Measurements from ENCODE around the gene CALU. TPM values are rescaled to one million over a fixed set of nuclear protein-coding genes. Genes with fewer than 3 reads are reported as not detected.

CALU gene
- total RNA-seq, 2 donors from 2014 or later = 27.5 to 41.7 TPM

DNA sequence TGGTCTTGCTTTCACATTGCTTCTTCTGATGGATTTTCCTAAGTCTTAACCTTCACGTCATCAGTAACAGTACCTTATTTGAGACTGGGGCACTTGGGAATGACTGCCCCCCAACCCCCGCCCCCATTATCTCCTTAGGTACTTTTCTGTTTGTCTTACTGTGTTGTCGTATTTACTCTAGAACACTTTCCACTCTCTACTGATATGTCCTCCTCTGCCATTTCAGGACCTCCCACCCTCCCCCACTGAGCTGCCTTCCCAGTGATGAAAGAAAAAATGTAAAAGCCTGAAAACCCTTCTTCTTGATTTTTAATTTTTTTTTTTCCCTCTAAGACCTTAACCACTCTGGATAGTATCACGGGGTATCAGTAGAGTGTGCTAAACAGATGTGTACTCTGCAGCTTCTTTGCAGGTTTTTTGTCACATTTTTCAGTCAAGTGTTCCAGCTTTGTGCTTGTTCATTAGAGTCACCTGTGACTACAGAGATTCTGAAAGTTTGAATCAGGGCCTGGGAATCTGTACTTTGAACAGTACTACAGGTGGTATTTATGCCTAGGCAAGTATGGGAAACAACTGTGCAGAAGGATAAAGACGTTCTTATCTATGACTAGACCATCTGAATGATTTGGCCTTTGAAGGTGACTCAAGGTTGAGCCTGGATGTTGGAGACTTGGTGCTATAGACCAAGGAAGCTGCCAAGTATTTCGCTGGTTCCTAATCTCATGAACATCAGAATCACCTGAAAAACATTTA lies 8.3 kb downstream of the CALU start:
- H3K27me3 Mint-ChIP-seq = no peaks in the 10 kb centered on the region
- no peak for ATAC-seq (replicated peaks)
- H3K27ac Mint-ChIP-seq = no peak overlapping the region
- peaks cover 8% of the 10 kb centered on the region for H3K4me1 Mint-ChIP-seq
- peaks cover 67% of the 10 kb centered on the region for H3K36me3 Mint-ChIP-seq (ENCODE audit: low read depth)
- H3K4me3 Mint-ChIP-seq = no peak overlapping the region
- no peaks in the 10 kb centered on the region for H3K9me3 Mint-ChIP-seq

DNA sequence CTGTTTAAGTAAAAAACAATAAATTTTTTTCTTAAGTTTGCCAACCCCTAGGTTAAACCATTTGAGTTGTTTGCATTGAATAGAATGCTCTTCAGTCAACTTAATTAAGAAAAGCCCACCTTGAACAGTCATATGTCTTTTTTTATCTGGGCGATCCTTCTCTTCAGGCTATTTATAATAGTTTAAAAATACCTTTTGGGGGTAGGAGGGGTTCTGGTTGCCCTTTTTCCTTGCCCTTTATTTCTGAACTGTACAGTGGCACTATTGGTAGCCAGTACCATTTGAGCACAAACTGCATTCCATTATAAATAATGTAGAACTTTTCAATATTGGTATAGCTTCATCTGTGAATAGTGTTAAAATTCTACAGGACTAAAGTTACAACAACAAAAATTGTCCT lies 13.1 kb downstream of the CALU start:
- H3K36me3 Mint-ChIP-seq (ENCODE audit: low read depth) = peaks cover 97% of the 10 kb centered on the region

DNA sequence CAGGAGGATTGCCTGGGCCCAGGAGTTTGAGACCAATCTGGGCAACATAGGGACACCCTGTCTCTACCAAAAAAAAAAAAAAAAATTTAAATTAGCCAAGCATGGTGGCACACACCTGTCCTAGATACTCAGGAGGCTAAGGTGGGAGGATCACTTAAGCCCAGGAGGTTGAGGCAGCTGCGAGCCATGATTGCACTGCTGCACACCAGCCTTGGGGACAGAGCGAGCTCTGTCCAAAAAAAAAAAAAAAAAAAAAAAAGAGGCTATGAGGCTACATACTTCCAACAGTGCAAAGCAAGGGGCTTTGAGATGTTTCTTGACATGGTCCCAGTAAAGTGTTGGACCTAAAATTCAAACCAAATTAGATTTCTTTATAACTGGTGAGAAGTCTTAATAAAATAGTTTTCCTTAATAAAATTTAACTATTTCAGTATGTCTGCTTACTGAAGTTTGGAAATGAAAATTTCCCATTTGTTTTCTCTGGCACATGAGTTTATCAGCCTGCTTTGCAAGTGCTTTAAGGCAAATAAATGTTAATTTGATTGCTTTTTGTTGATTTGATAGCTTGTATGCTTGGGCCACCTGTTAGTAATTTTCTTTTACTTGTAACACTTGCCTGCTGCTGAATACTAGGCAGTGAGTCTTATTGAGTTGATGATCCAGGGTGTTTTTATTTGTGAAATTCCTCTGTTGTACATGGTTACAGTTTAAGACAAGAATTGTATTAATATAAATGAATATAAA lies 16.1 kb downstream of the CALU start:
- no peak for ATAC-seq (replicated peaks)
- Mint-ChIP-seq H3K27me3 (no peaks in the 10 kb centered on the region), H3K36me3 (ENCODE audit: low read depth) (peaks cover 97% of the 10 kb centered on the region), H3K4me3 (no peak overlapping the region), H3K4me1 (no peaks in the 10 kb centered on the region), H3K9me3 (no peaks in the 10 kb centered on the region), H3K27ac (no peak overlapping the region)

More for the DNA sequence above, 13.1 kb downstream of the CALU start:
- H3K4me3 Mint-ChIP-seq = no peak overlapping the region
- H3K27ac Mint-ChIP-seq = no peak overlapping the region
- no peaks in the 10 kb centered on the region for H3K4me1 Mint-ChIP-seq
- ATAC-seq (replicated peaks) = no peak
- no peaks in the 10 kb centered on the region for H3K9me3 Mint-ChIP-seq
- H3K27me3 Mint-ChIP-seq = no peaks in the 10 kb centered on the region

DNA sequence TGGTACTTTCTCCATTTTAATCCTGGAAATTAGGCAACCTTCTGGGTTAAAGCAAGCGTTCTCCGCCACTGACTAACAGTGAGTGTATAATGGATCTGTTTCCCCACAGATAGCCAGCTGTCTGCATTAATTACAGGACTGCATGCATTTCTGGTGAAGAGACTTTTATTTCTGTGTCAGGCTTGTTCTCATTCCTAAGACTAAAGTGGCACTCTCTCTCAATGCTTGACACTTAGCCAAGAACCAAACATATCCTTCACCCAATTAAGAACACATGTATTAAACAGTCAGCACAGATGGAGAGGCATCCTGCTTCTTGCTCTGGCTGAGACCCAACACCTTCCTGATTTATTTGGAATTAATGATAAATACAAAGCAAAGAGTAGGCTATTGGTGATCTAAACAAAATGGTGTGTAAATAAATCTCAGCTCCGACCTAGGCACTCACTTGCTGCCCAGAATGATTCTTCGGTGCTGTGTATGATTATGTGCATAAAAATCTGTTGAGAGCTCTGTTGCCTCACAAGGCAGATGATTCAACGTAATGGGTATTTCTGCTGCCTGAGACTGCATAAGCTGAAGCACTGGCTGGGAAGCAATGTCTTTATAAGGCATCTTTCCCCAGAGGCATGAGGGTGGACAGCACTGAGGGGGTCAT lies 16.8 kb downstream of the CALU start:
- H3K27ac Mint-ChIP-seq = no peak overlapping the region
- no peaks in the 10 kb centered on the region for H3K27me3 Mint-ChIP-seq
- H3K4me1 Mint-ChIP-seq = no peaks in the 10 kb centered on the region
- no peak for ATAC-seq (replicated peaks)
- H3K9me3 Mint-ChIP-seq = no peaks in the 10 kb centered on the region
- peaks cover 97% of the 10 kb centered on the region for H3K36me3 Mint-ChIP-seq (ENCODE audit: low read depth)
- H3K4me3 Mint-ChIP-seq = no peak overlapping the region

DNA sequence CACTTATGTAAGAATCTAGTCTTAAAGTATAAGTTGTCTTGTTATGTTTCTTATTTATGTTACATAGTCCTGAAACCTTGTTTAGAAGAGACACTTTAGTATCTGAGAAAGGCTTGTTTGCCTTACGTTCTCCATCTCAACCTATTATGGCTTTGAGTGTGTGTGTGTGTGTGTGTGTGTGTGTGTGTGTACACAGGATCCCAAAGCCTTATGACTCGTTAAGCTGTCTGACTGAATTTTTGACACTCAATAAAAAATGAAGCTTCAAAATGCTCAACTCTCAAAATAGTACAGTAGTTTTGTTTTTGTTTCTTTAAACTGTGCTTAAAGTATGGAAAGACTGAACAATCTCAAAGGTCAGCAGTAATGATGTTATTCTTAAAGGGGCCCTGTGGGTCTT lies 18.0 kb downstream of the CALU start:
- ATAC-seq (replicated peaks) = no peak
- no peaks in the 10 kb centered on the region for H3K4me1 Mint-ChIP-seq
- H3K36me3 Mint-ChIP-seq (ENCODE audit: low read depth) = peaks cover 99% of the 10 kb centered on the region
- H3K27me3 Mint-ChIP-seq = no peaks in the 10 kb centered on the region
- no peak overlapping the region for H3K4me3 Mint-ChIP-seq
- H3K27ac Mint-ChIP-seq = no peak overlapping the region
- H3K9me3 Mint-ChIP-seq = no peaks in the 10 kb centered on the region

DNA sequence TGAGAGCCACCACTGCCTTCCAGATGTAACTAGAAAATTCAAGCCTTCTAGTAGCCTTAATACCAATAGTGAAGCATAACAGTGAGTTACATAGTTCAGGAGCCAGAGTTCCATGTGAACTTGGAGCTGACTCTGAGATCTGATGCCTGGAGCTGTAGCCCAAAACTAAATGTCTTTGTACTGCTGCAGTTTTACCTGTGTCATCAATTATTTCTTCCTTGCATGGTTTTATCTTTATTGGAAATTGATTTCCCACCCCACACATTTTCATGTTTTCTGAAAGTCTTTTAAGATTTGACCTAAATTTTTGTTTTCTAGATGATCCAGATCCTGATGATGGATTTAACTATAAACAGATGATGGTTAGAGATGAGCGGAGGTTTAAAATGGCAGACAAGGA lies 19.4 kb downstream of the CALU start:
- Mint-ChIP-seq H3K9me3 (no peaks in the 10 kb centered on the region), H3K27me3 (no peaks in the 10 kb centered on the region), H3K4me1 (no peaks in the 10 kb centered on the region), H3K36me3 (ENCODE audit: low read depth) (peaks cover 97% of the 10 kb centered on the region), H3K4me3 (no peak overlapping the region), H3K27ac (no peak overlapping the region)
- ATAC-seq (replicated peaks) = no peak

DNA sequence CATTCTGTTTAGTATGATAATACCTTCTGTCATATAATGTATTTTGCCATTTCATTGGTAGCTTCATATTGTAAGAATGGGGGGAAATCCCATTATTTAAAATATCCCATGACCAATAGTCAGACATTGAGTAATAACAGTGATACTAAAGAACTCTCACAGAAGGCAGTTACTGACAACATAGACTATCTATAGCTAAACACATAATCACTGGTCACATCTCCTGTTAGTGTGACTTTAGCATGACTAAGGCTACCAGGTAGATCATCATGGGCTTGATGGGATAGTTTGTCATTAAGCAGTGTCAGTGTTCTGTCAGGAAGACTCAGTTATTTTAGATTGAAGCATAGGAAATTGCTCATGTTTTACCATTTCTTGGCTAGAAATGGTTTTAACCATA lies 20.1 kb downstream of the CALU start:
- peaks cover 97% of the 10 kb centered on the region for H3K36me3 Mint-ChIP-seq (ENCODE audit: low read depth)
- H3K4me1 Mint-ChIP-seq = no peaks in the 10 kb centered on the region
- no peak overlapping the region for H3K27ac Mint-ChIP-seq
- H3K9me3 Mint-ChIP-seq = no peaks in the 10 kb centered on the region
- no peaks in the 10 kb centered on the region for H3K27me3 Mint-ChIP-seq
- H3K4me3 Mint-ChIP-seq = no peak overlapping the region
- ATAC-seq (replicated peaks) = peak; percentile 77

DNA sequence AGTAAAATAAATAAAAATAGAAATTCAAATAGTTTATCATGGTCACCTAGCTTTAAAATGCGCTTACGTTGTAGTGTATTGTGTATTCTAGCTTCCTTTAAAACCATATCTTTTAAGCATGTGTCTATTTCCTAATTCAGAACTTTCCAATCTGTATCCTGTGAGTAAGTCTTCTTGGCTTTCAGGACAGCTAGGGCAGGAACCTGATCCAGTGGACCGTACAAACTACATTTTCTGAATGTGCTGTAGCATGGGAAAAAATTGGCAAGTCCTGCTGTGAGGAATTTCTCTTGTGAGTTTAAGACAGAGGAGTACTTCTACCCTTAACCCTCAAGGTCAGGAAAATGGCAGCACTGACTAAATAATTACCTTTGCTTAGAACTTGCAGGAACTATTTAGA lies 24.4 kb downstream of the CALU start:
- Mint-ChIP-seq H3K27me3 (no peaks in the 10 kb centered on the region), H3K36me3 (ENCODE audit: low read depth) (peaks cover 97% of the 10 kb centered on the region), H3K4me3 (no peak overlapping the region), H3K9me3 (no peaks in the 10 kb centered on the region), H3K27ac (no peak overlapping the region), H3K4me1 (no peaks in the 10 kb centered on the region)
- ATAC-seq (replicated peaks) = no peak

DNA sequence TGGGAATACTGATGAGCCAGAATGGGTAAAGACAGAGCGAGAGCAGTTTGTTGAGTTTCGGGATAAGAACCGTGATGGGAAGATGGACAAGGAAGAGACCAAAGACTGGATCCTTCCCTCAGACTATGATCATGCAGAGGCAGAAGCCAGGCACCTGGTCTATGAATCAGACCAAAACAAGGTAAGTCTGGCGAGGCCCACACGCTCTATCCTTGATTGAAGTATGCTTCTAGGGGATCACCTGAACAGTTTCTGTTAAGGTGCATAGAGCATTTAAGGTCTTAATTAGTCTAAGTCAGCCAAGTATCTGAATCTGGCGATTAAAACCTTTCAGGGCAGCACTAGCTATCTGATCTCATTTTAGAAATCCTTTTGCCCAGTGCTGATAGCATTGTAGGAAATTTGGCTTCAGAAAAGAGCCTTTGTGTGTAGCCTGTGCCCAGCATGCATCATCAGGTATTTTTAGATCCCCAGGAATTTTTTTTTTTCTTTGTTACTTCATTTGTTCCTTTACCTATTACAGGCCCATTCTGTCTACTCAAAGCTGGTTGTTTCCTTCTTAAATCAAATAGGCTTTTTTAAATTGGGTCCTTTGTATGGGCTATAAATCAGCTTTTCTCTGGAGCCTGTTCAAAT lies 28.4 kb downstream of the CALU start:
- Mint-ChIP-seq H3K9me3 (no peaks in the 10 kb centered on the region), H3K27ac (peak overlapping the region; percentile 9), H3K36me3 (ENCODE audit: low read depth) (peaks cover 99% of the 10 kb centered on the region), H3K27me3 (no peaks in the 10 kb centered on the region), H3K4me3 (no peak overlapping the region), H3K4me1 (no peaks in the 10 kb centered on the region)
- ATAC-seq (replicated peaks) = no peak

DNA sequence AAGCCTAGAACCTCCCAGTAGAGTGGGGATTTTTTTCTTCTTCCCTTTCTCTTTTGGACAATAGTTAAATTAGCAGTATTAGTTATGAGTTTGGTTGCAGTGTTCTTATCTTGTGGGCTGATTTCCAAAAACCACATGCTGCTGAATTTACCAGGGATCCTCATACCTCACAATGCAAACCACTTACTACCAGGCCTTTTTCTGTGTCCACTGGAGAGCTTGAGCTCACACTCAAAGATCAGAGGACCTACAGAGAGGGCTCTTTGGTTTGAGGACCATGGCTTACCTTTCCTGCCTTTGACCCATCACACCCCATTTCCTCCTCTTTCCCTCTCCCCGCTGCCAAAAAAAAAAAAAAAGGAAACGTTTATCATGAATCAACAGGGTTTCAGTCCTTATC lies 31.1 kb downstream of the CALU start:
- no peaks in the 10 kb centered on the region for H3K27me3 Mint-ChIP-seq
- peaks cover 94% of the 10 kb centered on the region for H3K36me3 Mint-ChIP-seq (ENCODE audit: low read depth)
- ATAC-seq (replicated peaks) = no peak
- H3K27ac Mint-ChIP-seq = no peak overlapping the region
- no peaks in the 10 kb centered on the region for H3K4me1 Mint-ChIP-seq
- no peaks in the 10 kb centered on the region for H3K9me3 Mint-ChIP-seq
- no peak overlapping the region for H3K4me3 Mint-ChIP-seq

DNA sequence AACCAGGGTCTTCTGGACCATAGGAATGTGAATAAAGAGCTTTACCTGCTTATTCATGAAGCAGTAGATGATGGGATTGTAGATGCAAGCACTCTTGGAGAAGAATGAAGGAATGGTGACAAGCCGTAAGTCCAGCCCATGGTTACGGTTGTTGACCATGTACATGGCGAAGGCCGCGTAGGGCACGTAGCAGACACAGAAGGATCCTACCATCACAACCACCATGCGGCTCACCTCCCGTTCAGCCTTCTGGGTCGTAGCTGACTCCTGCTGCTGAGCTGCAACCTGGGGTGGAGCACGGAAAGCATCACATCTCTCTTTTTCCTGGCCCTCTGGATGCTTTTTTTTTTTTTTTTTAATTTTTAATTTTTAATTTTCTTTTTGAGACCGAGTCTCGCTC lies 34.4 kb downstream of the CALU start:
- peaks cover 6% of the 10 kb centered on the region for H3K9me3 Mint-ChIP-seq
- H3K4me3 Mint-ChIP-seq = no peak overlapping the region
- no peak for ATAC-seq (replicated peaks)
- H3K36me3 Mint-ChIP-seq (ENCODE audit: low read depth) = peaks cover 68% of the 10 kb centered on the region
- H3K27ac Mint-ChIP-seq = no peak overlapping the region
- no peaks in the 10 kb centered on the region for H3K27me3 Mint-ChIP-seq
- peaks cover 13% of the 10 kb centered on the region for H3K4me1 Mint-ChIP-seq

DNA sequence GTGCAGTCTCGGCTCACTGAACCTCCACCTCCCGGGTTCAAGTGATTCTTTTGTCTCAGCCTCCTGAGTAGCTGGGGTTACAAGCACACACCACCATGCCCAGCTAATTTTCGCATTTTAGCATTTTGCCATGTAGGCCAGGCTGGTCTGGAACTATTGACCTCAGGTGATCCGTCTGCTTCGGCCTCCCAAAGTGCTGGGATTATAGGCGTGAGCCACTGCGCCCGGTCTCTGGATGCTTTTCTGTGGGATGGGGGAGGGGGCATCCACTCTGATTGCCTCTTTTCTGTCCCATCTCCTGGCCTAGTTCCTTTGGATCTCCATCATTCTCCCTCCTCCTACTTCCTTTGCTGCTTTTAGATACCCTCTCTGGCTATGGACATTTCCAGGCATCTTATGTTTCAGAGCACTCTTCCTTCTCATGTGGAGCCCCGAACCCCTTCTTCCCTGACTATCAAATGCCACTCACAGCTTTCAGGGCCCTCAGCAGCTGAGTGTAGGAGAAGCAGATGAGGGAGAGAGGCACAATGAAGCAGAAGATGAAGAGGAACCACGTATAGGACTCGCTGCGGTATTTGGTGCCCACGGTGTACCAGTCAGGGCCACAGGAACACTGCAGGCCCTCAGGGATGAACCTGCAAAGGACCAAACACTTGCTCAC lies 35.0 kb downstream of the CALU start:
- H3K4me1 Mint-ChIP-seq = peaks cover 13% of the 10 kb centered on the region
- no peaks in the 10 kb centered on the region for H3K27me3 Mint-ChIP-seq
- no peak for ATAC-seq (replicated peaks)
- no peak overlapping the region for H3K4me3 Mint-ChIP-seq
- H3K9me3 Mint-ChIP-seq = peaks cover 6% of the 10 kb centered on the region
- H3K36me3 Mint-ChIP-seq (ENCODE audit: low read depth) = peaks cover 63% of the 10 kb centered on the region
- H3K27ac Mint-ChIP-seq = peak overlapping the region; percentile 41

DNA sequence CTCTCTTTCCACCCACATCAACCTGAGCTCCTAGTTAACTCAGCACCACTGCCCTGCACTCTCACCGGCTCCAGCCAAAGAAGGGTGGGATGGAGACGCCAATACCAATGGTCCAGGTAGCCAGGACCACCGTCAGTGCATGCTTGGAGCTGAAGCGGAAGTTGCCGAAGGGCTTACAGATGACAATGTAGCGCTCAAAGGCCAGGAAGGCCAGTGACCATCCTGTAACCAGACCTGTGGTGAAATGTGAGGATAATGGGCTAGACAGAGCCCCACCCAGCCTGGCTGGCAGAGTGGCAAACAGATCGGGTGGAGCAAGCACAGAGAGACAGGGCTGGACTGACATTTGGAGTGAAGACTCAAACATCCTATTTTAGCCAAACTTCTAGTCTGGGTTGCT lies 35.8 kb downstream of the CALU start:
- H3K9me3 Mint-ChIP-seq = peaks cover 6% of the 10 kb centered on the region
- no peak for ATAC-seq (replicated peaks)
- peaks cover 55% of the 10 kb centered on the region for H3K36me3 Mint-ChIP-seq (ENCODE audit: low read depth)
- no peak overlapping the region for H3K27ac Mint-ChIP-seq
- H3K27me3 Mint-ChIP-seq = no peaks in the 10 kb centered on the region
- no peak overlapping the region for H3K4me3 Mint-ChIP-seq
- H3K4me1 Mint-ChIP-seq = peaks cover 13% of the 10 kb centered on the region

DNA sequence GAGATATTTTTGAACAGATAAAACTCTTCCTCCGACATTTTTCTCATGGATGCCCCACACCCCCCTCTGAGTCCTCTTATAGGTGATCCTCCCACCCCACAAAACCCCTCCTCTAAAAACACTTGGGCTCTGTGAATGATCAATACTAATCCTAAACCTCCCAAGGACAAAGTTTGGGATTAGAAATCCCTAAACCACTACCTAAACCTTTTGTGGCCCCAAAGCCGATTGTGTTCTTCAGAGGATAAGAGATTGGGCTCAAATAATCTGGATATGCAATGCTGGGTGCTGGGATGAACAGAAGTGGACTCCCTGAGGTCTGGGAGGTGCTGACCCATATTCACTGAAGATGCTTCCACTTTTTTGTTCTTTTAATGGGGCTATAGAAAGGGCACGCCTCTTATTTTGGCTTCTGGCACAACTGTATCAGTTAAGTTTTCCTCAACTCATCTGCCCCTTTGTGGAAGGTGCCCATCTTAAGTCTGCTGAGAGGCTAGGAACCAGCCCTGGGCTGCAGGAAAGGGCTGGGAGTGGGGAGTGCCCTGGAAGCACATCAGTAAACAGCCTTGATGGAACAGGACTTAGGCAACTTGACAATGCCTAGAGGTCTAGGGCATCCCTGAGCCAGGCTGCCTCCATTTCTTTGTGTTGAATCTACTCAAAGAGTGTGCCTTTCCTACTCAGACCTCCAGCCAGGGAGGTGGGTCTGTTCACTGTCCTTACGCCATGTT lies 36.8 kb downstream of the CALU start, which contains the start of gene OPN1SW:
Gene OPN1SW (minus strand): TSS at position 51 of the 731 bp plus-strand sequence. CDS start 13 bp downstream, at position 38.
- ATAC-seq (replicated peaks) = no peak
- H3K27ac Mint-ChIP-seq = peak within 1 kb of the TSS; percentile 95
- no peaks in the 10 kb centered on the region for H3K27me3 Mint-ChIP-seq
- H3K36me3 Mint-ChIP-seq (ENCODE audit: low read depth) = peaks cover 45% of the 10 kb centered on the region
- no peak within 1 kb of the TSS for H3K4me3 Mint-ChIP-seq
- H3K4me1 Mint-ChIP-seq = peaks cover 13% of the 10 kb centered on the region
- H3K9me3 Mint-ChIP-seq = peaks cover 6% of the 10 kb centered on the region
